ENCODE data around the gene LCE4A.

DNA sequence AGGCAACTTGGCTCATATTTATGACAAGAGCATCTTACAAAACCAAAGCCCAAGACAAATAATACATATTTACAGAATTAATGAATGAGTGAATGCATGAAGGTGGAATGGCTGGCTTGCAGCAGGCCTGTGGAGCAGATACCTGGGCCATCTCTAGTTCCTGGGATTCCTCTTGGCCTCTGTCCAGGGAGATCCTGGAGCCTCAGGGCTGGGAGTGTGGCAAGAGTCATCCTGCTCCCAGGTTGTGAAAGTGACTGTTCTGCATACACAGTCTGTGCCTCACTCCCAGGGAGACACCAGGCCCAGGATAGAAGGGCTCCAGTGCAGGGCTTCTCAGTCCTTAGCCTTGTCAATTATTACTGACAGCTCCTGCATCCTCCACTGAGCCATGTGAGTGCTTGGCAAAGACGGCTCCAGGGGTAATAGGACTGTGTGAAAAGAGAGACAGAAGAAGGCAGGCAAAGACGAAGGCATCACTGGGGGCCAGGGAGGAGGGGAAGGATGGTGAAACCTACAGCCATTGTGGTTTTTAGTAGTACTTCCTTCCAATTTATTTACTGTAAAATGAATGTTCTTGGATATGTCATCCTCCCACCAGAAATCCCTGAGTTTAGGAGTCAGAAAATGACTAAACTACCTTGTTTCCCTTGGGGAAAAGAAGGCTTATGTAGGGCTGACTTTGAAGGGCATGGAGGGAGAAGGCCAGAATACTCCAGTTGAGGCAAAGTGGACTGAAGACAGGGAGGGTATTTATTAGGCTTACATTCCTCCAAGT lies 35.6 kb downstream of the LCE4A start:
- TF ChIP-seq, protein P1, sequence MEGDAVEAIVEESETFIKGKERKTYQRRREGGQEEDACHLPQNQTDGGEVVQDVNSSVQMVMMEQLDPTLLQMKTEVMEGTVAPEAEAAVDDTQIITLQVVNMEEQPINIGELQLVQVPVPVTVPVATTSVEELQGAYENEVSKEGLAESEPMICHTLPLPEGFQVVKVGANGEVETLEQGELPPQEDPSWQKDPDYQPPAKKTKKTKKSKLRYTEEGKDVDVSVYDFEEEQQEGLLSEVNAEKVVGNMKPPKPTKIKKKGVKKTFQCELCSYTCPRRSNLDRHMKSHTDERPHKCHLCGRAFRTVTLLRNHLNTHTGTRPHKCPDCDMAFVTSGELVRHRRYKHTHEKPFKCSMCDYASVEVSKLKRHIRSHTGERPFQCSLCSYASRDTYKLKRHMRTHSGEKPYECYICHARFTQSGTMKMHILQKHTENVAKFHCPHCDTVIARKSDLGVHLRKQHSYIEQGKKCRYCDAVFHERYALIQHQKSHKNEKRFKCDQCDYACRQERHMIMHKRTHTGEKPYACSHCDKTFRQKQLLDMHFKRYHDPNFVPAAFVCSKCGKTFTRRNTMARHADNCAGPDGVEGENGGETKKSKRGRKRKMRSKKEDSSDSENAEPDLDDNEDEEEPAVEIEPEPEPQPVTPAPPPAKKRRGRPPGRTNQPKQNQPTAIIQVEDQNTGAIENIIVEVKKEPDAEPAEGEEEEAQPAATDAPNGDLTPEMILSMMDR (optimal IDR thresholded peaks at IDR 0.05 in 1 of 3, IDR thresholded peaks at IDR 0.05 in 1 of 3, conservative IDR thresholded peaks at IDR 0.05 in 1 of 3; ENCODE audit: extremely low read depth in 1 of 3, insufficient read depth in 2 of 3, low read length in 3 of 3): no peak
- no peak for TF ChIP-seq EZH2 (IDR thresholded peaks at IDR 0.05; ENCODE audit: low read length)
